Measurements from ENCODE around the gene KIF12.

DNA sequence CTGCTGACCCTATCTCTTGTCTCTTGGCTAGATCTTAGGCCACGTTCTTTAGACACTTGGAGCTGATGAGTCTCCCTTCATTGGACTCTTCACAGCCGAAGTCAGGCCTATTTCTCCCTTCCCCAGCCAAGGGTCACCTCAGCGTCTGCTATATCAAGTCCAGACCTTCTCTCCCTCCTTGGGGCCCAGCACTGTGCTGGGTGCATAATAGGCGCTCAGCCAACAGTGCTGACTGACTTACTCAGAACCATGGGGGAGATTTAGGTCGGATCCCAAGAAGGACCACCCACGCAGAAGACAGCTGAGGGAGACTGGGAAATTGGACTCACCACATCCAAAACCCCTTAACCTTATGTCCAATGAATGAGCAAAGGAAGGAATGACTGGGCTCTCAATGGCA lies 15.4 kb downstream of the KIF12 start:
- TF ChIP-seq, protein P1, sequence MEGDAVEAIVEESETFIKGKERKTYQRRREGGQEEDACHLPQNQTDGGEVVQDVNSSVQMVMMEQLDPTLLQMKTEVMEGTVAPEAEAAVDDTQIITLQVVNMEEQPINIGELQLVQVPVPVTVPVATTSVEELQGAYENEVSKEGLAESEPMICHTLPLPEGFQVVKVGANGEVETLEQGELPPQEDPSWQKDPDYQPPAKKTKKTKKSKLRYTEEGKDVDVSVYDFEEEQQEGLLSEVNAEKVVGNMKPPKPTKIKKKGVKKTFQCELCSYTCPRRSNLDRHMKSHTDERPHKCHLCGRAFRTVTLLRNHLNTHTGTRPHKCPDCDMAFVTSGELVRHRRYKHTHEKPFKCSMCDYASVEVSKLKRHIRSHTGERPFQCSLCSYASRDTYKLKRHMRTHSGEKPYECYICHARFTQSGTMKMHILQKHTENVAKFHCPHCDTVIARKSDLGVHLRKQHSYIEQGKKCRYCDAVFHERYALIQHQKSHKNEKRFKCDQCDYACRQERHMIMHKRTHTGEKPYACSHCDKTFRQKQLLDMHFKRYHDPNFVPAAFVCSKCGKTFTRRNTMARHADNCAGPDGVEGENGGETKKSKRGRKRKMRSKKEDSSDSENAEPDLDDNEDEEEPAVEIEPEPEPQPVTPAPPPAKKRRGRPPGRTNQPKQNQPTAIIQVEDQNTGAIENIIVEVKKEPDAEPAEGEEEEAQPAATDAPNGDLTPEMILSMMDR (conservative IDR thresholded peaks at IDR 0.05 in 1 of 2, IDR thresholded peaks at IDR 0.05 in 1 of 2; ENCODE audit: low read depth in 1 of 2, low read length in 2 of 2) = no peak
- no peak for TF ChIP-seq EZH2 (IDR thresholded peaks at IDR 0.05; ENCODE audit: low read length, missing control alignments)

All from fibroblast of lung (primary cell).